HepG2 (cell line): ENCODE results near the gene FETUB. TPM values are rescaled to one million over a fixed set of nuclear protein-coding genes. Genes with fewer than 3 reads are reported as not detected.

Experiments used
- BCL6 ChIP-seq: IDR thresholded peaks from 2 replicates; pipeline ENCODE4 v1.6.1; 2016; ENCODE audit warnings: missing genetic modification reagents, missing compliant biosample characterization
- BORCS8-MEF2B ChIP-seq: sonication (generic); formaldehyde crosslinking; IDR thresholded peaks from 2 replicates; pipeline ENCODE4 v1.8.0; 2022; ENCODE audit warnings: mild to moderate bottlenecking, missing genetic modification reagents
- CBX1 ChIP-seq: IDR thresholded peaks from one replicate; pipeline ENCODE4 v1.6.1; 2016; ENCODE audit warnings: antibody characterized with exemption, low read depth
- CBX2 ChIP-seq, 2 experiments: fragments of 200-600 bp in 1 of 2; sonication (generic); formaldehyde crosslinking in 1 of 2; IDR thresholded peaks; 2 replicates each; pipeline versions ENCODE4 v1.7.0 to v1.8.1; 2018 to 2022; ENCODE audit warnings: low read depth in 2 of 2, low read length in 1 of 2, mild to moderate bottlenecking in 1 of 2, missing genetic modification reagents in 1 of 2
- CHD4 ChIP-seq: fragments of 200-600 bp; sonication (generic); IDR thresholded peaks from 2 replicates; pipeline ENCODE4 v1.7.0; 2017; ENCODE audit warnings: mild to moderate bottlenecking, low read length, borderline replicate concordance
- FOXO1 ChIP-seq: sonication (generic); formaldehyde crosslinking; IDR thresholded peaks from 2 replicates; pipeline ENCODE4 v1.4.0; 2020; ENCODE audit warnings: missing genetic modification reagents
- KDM5B ChIP-seq: sonication (generic); formaldehyde crosslinking; IDR thresholded peaks from 2 replicates; pipeline ENCODE4 v1.4.0; 2020; ENCODE audit warnings: missing genetic modification reagents, mild to moderate bottlenecking, borderline replicate concordance
- MIXL1 ChIP-seq: IDR thresholded peaks from 2 replicates; pipeline ENCODE4 v1.6.1; 2016
- MTA3 ChIP-seq: sonication (generic); formaldehyde crosslinking; IDR thresholded peaks from 2 replicates; pipeline ENCODE4 v1.4.0; 2020; ENCODE audit warnings: missing genetic modification reagents
- NRL ChIP-seq: sonication (generic); formaldehyde crosslinking; IDR thresholded peaks from 2 replicates; pipeline ENCODE4 v1.5.0; 2020; ENCODE audit warnings: missing genetic modification reagents, mild to moderate bottlenecking, moderate library complexity, borderline replicate concordance
- PAF1 ChIP-seq: IDR thresholded peaks from 2 replicates; pipeline ENCODE4 v1.6.1; 2016; ENCODE audit warnings: missing genetic modification reagents, missing compliant biosample characterization
- PAWR ChIP-seq: sonication (generic); formaldehyde crosslinking; IDR thresholded peaks from 2 replicates; pipeline ENCODE4 v1.4.0; 2020; ENCODE audit warnings: missing genetic modification reagents, mild to moderate bottlenecking, borderline replicate concordance
- SRSF1 ChIP-seq: fragments of 200-400 bp; formaldehyde crosslinking; optimal IDR thresholded peaks from 2 replicates; pipeline ENCODE3; 2017; ENCODE audit warnings: mild to moderate bottlenecking, low read depth, low read length, moderate library complexity
- ZBED4 ChIP-seq: sonication (generic); formaldehyde crosslinking; IDR thresholded peaks from 2 replicates; pipeline ENCODE4 v1.4.0; 2020; ENCODE audit warnings: missing genetic modification reagents, borderline replicate concordance
- ZBTB3 ChIP-seq: sonication (generic); formaldehyde crosslinking; IDR thresholded peaks from 2 replicates; pipeline ENCODE4 v1.4.0; 2020; ENCODE audit warnings: low read depth, mild to moderate bottlenecking, moderate library complexity, missing genetic modification reagents, borderline replicate concordance
- ZNF10 ChIP-seq: sonication (generic); formaldehyde crosslinking; IDR thresholded peaks from 2 replicates; pipeline ENCODE4 v1.4.0; 2020; ENCODE audit warnings: mild to moderate bottlenecking, low read depth, missing genetic modification reagents, borderline replicate concordance
- ZNF552 ChIP-seq: sonication (generic); formaldehyde crosslinking; IDR thresholded peaks from 2 replicates; pipeline ENCODE4 v1.9.0; 2022; ENCODE audit warnings: missing genetic modification reagents, mild to moderate bottlenecking, borderline replicate concordance
- ZNF576 ChIP-seq: sonication (generic); formaldehyde crosslinking; IDR thresholded peaks from 2 replicates; pipeline ENCODE4 v1.4.0; 2020; ENCODE audit warnings: mild to moderate bottlenecking, missing genetic modification reagents
- ZNF607 ChIP-seq: sonication (generic); formaldehyde crosslinking; IDR thresholded peaks from 2 replicates; pipeline ENCODE4 v1.5.1; 2020; ENCODE audit warnings: missing genetic modification reagents, mild to moderate bottlenecking, borderline replicate concordance
- ZNF629 ChIP-seq: sonication (generic); formaldehyde crosslinking; conservative IDR thresholded peaks from 2 replicates; pipeline ENCODE4 v1.5.0; 2020; ENCODE audit warnings: missing genetic modification reagents
- ZNF788 ChIP-seq: sonication (generic); formaldehyde crosslinking; IDR thresholded peaks from 2 replicates; pipeline ENCODE4 v1.5.0; 2020; ENCODE audit warnings: mild to moderate bottlenecking, missing genetic modification reagents, borderline replicate concordance
- ZSCAN12 ChIP-seq: sonication (generic); formaldehyde crosslinking; IDR thresholded peaks from 2 replicates; pipeline ENCODE4 v1.9.0; 2021; ENCODE audit warnings: mild to moderate bottlenecking, missing genetic modification reagents
- polyA plus RNA-seq, 8 experiments: library from polyadenylated mRNA; depleted of rRNA in 3 of 8; stranded (reverse) in 7 of 8; unstranded in 1 of 8; fragments of >200 nt; fragmentation: Illumina TruSeq in 4 of 8; extraction: Trizol in 4 of 8; gene quantifications; 2 replicates each; pipeline versions ENCODE4 v1.2.1 to v1.2.3, GENCODE V29; 2011 to 2016; ENCODE audit warnings: low read depth in 4 of 8, missing spikeins in 1 of 8, mixed read lengths in 1 of 8; ENCODE audit not compliant: insufficient read depth in 1 of 8
- total RNA-seq, 5 experiments: library from RNA; depleted of rRNA; stranded (reverse); fragments of >200 nt; fragmentation: Illumina TruSeq; extraction: Trizol; gene quantifications; 2 replicates each; pipeline ENCODE4 v1.2.3, GENCODE V29; 2016; ENCODE audit warnings: low read depth in 1 of 5
- TF ChIP-seq, protein P1 (sequence below): sonication (generic); formaldehyde crosslinking; IDR thresholded peaks from 2 replicates; pipeline ENCODE4 v1.5.1; 2020; ENCODE audit warnings: mild to moderate bottlenecking, missing genetic modification reagents

FETUB gene
- total and polyA plus RNA-seq, 2 of the 13 experiments (the other 11 are each of a cell fraction or from before 2014, with no cell fraction given) = 2.1 to 4.4 TPM

- TF ChIP-seq ZNF576 (no peak), NRL (CRISPR knock-in tag) (no peak), KDM5B (CRISPR knock-in tag) (peak; percentile 33; the same call in 1 of the 2 replicates), CHD4 (no peak), ZSCAN12 (CRISPR knock-in tag) (no peak), MTA3 (no peak), SRSF1 (no peak), CBX2 (IDR thresholded peaks at IDR 0.05; ENCODE audit: low read depth, low read length) (no peak), CBX2 (CRISPR knock-in tag; IDR thresholded peaks at IDR 0.05; ENCODE audit: low read depth) (no peak), ZNF607 (CRISPR knock-in tag) (no peak), PAWR (CRISPR knock-in tag) (no peak), ZNF552 (no peak), ZBED4 (no peak; the same call in 1 of the 2 replicates), ZBTB3 (CRISPR knock-in tag) (no peak), MIXL1 (peak; percentile 10; the same call in 1 of the 2 replicates), ZNF629 (CRISPR knock-in tag) (0 out of 2 replicates have a peak, but pooled peaks have one; percentile 21), CBX1 (no peak), ZNF788 (CRISPR knock-in tag) (no peak), BORCS8-MEF2B (CRISPR knock-in tag) (0 out of 2 replicates have a peak, but pooled peaks have one; percentile 11), BCL6 (no peak), PAF1 (peak; percentile 99), ZNF10 (no peak), FOXO1 (CRISPR knock-in tag) (no peak)
- TF ChIP-seq, protein P1, sequence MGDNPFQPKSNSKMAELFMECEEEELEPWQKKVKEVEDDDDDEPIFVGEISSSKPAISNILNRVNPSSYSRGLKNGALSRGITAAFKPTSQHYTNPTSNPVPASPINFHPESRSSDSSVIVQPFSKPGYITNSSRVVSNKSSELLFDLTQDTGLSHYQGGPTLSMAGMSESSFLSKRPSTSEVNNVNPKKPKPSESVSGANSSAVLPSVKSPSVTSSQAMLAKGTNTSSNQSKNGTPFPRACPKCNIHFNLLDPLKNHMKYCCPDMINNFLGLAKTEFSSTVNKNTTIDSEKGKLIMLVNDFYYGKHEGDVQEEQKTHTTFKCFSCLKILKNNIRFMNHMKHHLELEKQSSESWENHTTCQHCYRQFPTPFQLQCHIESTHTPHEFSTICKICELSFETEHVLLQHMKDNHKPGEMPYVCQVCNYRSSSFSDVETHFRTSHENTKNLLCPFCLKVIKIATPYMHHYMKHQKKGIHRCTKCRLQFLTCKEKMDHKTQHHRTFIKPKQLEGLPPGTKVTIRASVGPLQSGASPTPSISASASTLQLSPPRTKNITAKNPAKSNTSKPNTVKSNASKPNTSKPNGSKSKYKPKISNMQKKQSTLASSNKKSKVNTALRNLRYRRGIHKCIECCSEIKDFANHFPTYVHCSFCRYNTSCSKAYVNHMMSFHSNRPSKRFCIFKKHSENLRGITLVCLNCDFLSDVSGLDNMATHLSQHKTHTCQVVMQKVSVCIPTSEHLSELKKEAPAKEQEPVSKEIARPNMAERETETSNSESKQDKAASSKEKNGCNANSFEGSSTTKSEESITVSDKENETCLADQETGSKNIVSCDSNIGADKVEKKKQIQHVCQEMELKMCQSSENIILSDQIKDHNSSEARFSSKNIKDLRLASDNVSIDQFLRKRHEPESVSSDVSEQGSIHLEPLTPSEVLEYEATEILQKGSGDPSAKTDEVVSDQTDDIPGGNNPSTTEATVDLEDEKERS (CRISPR knock-in tag) = no peak
Measured at GRCh38 chr3:186621894-186622650, 18.1 kb upstream of the FETUB start (continued).
